ENCODE results near the gene FBXW7.

- TF ChIP-seq ZNF274 (IDR thresholded peaks at IDR 0.05; ENCODE audit: low read length): no peak
- TF ChIP-seq ZNF274 (tag by site-specific recombination; IDR thresholded peaks at IDR 0.05; ENCODE audit: borderline replicate concordance): no peak
- TF ChIP-seq ZNF214 (tag by site-specific recombination; IDR thresholded peaks at IDR 0.05; ENCODE audit: borderline replicate concordance): no peak
- TF ChIP-seq ZNF580 (tag by site-specific recombination; IDR thresholded peaks at IDR 0.05): no peak
- no peak for TF ChIP-seq CTCF (tag by site-specific recombination; IDR thresholded peaks at IDR 0.05)
- TF ChIP-seq ZNF558 (tag by site-specific recombination; IDR thresholded peaks at IDR 0.05): no peak
- TF ChIP-seq, protein P1, sequence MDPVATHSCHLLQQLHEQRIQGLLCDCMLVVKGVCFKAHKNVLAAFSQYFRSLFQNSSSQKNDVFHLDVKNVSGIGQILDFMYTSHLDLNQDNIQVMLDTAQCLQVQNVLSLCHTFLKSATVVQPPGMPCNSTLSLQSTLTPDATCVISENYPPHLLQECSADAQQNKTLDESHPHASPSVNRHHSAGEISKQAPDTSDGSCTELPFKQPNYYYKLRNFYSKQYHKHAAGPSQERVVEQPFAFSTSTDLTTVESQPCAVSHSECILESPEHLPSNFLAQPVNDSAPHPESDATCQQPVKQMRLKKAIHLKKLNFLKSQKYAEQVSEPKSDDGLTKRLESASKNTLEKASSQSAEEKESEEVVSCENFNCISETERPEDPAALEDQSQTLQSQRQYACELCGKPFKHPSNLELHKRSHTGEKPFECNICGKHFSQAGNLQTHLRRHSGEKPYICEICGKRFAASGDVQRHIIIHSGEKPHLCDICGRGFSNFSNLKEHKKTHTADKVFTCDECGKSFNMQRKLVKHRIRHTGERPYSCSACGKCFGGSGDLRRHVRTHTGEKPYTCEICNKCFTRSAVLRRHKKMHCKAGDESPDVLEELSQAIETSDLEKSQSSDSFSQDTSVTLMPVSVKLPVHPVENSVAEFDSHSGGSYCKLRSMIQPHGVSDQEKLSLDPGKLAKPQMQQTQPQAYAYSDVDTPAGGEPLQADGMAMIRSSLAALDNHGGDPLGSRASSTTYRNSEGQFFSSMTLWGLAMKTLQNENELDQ (tag by site-specific recombination; IDR thresholded peaks at IDR 0.05; ENCODE audit: low read depth): no peak
- no peak for TF ChIP-seq PRDM10 (tag by site-specific recombination; IDR thresholded peaks at IDR 0.05)
These were observed 3.8 kb upstream of the FBXW7 start for GRCh38 chr4:152539556-152540292.
